LNCaP clone FGC (cell line): ENCODE measurements around the gene MAIP1.
A peak's percentile ranks its signal among the peaks of the same experiment; 100 is the strongest.

Experiments used
- DNase-seq: peaks from one replicate; pipeline ENCODE4 v3.0.0-alpha.2; 2011; ENCODE audit warnings: low read depth
- H3K4me3 ChIP-seq: 2 replicates; pipeline ENCODE4 v1.5.1; 2011; ENCODE audit warnings: mild to moderate bottlenecking, low read depth, low read length, control low read depth
- CTCF ChIP-seq: IDR thresholded peaks from 2 replicates; pipeline ENCODE4 v1.5.1; 2012; ENCODE audit warnings: mild to moderate bottlenecking; ENCODE audit not compliant: control insufficient read depth, insufficient read depth; ENCODE audit errors: extremely low read depth

The MAIP1 gene

GRCh38 chr2:199979398-199979797, 24.0 kb downstream of the MAIP1 start:
- no peak overlapping the region for H3K4me3 ChIP-seq

GRCh38 chr2:199979832-199980628, 24.6 kb downstream of the MAIP1 start:
- peak; percentile 21 for DNase-seq
- TF ChIP-seq CTCF, result peak; percentile 76

More at GRCh38 chr2:199979398-199979797, 24.0 kb downstream of the MAIP1 start:
- DNase-seq, result no peak
- TF ChIP-seq CTCF, result no peak

GRCh38 chr2:199982126-199982843, 26.9 kb downstream of the MAIP1 start:
- H3K4me3 ChIP-seq, result no peak overlapping the region
- TF ChIP-seq CTCF, result no peak
- DNase-seq, result no peak

More at GRCh38 chr2:199979832-199980628, 24.6 kb downstream of the MAIP1 start:
- H3K4me3 ChIP-seq, result no peak overlapping the region

- TF ChIP-seq CTCF, result no peak
- no peak overlapping the region for H3K4me3 ChIP-seq
- no peak for DNase-seq
These were observed 28.2 kb downstream of the MAIP1 start for GRCh38 chr2:199983534-199983933.

- no peak overlapping the region for H3K4me3 ChIP-seq
- no peak for DNase-seq
These were observed 28.8 kb downstream of the MAIP1 start for GRCh38 chr2:199984159-199984558.

GRCh38 chr2:199984755-199985154, 29.4 kb downstream of the MAIP1 start:
- DNase-seq, result no peak
- no peak for TF ChIP-seq CTCF
- H3K4me3 ChIP-seq, result no peak overlapping the region

More at GRCh38 chr2:199984159-199984558, 28.8 kb downstream of the MAIP1 start:
- TF ChIP-seq CTCF, result no peak
